ENCODE measurements around the gene CCL7.

DNA sequence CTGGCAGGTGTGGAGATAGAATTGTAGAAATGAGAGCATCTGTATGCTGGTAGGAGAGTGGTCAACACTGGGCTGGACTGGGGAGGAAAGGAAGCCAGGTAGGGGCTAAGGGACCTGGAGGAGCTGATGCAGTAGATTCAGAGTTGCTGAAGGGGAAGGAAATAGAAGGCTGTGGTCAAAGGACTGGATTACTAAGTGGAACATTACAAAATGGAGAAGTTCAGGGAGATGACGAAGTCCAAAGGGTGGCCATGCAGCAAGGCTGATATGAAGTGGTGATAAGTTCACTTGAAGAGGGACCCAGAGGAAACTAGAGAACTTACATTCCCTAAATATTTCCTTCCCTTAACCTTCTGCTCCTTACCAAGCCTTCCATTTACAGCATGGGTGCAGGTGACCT is 23.6 kb upstream of the CCL7 start:
- TF ChIP-seq, protein P1, sequence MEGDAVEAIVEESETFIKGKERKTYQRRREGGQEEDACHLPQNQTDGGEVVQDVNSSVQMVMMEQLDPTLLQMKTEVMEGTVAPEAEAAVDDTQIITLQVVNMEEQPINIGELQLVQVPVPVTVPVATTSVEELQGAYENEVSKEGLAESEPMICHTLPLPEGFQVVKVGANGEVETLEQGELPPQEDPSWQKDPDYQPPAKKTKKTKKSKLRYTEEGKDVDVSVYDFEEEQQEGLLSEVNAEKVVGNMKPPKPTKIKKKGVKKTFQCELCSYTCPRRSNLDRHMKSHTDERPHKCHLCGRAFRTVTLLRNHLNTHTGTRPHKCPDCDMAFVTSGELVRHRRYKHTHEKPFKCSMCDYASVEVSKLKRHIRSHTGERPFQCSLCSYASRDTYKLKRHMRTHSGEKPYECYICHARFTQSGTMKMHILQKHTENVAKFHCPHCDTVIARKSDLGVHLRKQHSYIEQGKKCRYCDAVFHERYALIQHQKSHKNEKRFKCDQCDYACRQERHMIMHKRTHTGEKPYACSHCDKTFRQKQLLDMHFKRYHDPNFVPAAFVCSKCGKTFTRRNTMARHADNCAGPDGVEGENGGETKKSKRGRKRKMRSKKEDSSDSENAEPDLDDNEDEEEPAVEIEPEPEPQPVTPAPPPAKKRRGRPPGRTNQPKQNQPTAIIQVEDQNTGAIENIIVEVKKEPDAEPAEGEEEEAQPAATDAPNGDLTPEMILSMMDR (IDR thresholded peaks at IDR 0.05; ENCODE audit: low read depth, low read length, poor library complexity, severe bottlenecking), result no peak
- no peak for TF ChIP-seq EZH2phosphoT487 (IDR thresholded peaks at IDR 0.05; ENCODE audit: borderline replicate concordance, low read length)
